Endothelial cell of umbilical vein (primary cell): ENCODE results near the gene SNORC. TPM values are rescaled to one million over a fixed set of nuclear protein-coding genes. Genes with fewer than 3 reads are reported as not detected.

Experiments used
- BruUV-seq: library from RNA; stranded (reverse); fragments of 400-500 nt; replicated peaks from 2 replicates; lab custom pipeline; 2021; lab: Mats Ljungman, UMichigan
- CTCF ChIA-PET: fragments of 300-600, 350-600 bp; sonication (Branson Sonifier 250); formaldehyde crosslinking; loops from one replicate; lab custom pipeline; 2021; ENCODE audit warnings: antibody characterized with exemption, inconsistent platforms; lab: Charles Lee
- POLR2A ChIA-PET: fragments of 300-600, 350-600 bp; sonication (Branson Sonifier 250); formaldehyde crosslinking; loops from one replicate; lab custom pipeline; 2021; ENCODE audit warnings: antibody characterized with exemption, inconsistent platforms; lab: Charles Lee
- DNase-seq: peaks from one replicate; pipeline ENCODE4 v3.0.0-alpha.2; 2011; ENCODE audit warnings: low read depth, low spot score
- FAIRE-seq: peaks from 2 replicates; lab custom pipeline; 2011; peaks lifted over from hg19 to GRCh38; lab: Jason Lieb, UNC
- H2AFZ ChIP-seq: 2 replicates; pipeline ENCODE4 v1.6.0; 2012; ENCODE audit warnings: low read depth, low read length, control low read depth, inconsistent platforms
- H3K27ac ChIP-seq: 2 replicates; pipeline ENCODE4 v1.5.1; 2011; ENCODE audit warnings: low read depth, mild to moderate bottlenecking, control low read depth, low read length, moderate library complexity; ENCODE audit not compliant: insufficient read depth
- H3K27me3 ChIP-seq, 2 experiments: 2 replicates each; pipeline versions ENCODE4 v1.6.0 to v1.6.1; 2011; ENCODE audit warnings: low read length in 2 of 2, mixed read lengths in 1 of 2; ENCODE audit not compliant: control insufficient read depth in 2 of 2, insufficient read depth in 2 of 2
- H3K36me3 ChIP-seq, 2 experiments: 2 replicates in 1 of 2; 3 replicates in 1 of 2; pipeline ENCODE4 v1.5.1; 2011; ENCODE audit warnings: low read length in 2 of 2, mild to moderate bottlenecking in 1 of 2, moderate library complexity in 1 of 2; ENCODE audit not compliant: control insufficient read depth in 2 of 2, insufficient read depth in 2 of 2; ENCODE audit errors: extremely low read depth in 1 of 2
- H3K4me1 ChIP-seq: 3 replicates; pipeline ENCODE4 v1.5.1; 2011; ENCODE audit warnings: mild to moderate bottlenecking, low read length; ENCODE audit not compliant: control insufficient read depth, insufficient read depth; ENCODE audit errors: extremely low read depth
- H3K4me2 ChIP-seq: 2 replicates; pipeline ENCODE4 v1.6.1; 2011; ENCODE audit warnings: low read length, control low read depth, mixed read lengths; ENCODE audit not compliant: insufficient read depth
- H3K4me3 ChIP-seq, 3 experiments: fragments of 200-600 bp in 1 of 3; sonication (generic), shearing (Covaris generic) in 1 of 3; replicated peaks in 1 of 3; 2 replicates each; pipeline ENCODE4 v1.5.1; 2011 to 2016; ENCODE audit warnings: control low read depth in 3 of 3, low read length in 3 of 3, mild to moderate bottlenecking in 2 of 3, inconsistent platforms in 1 of 3, low read depth in 1 of 3, moderate library complexity in 1 of 3; ENCODE audit not compliant: insufficient read depth in 1 of 3
- H3K79me2 ChIP-seq: 2 replicates; pipeline ENCODE4 v1.6.0; 2012; ENCODE audit warnings: low read length, inconsistent platforms; ENCODE audit not compliant: control insufficient read depth, insufficient read depth
- H3K9ac ChIP-seq: replicated peaks from 2 replicates; pipeline ENCODE3; 2011; ENCODE audit warnings: low read length, control low read depth; ENCODE audit not compliant: insufficient read depth; ENCODE audit errors: extremely low read depth
- H3K9me1 ChIP-seq: replicated peaks from 3 replicates; pipeline ENCODE4 v1.6.0; 2011; ENCODE audit warnings: mild to moderate bottlenecking, low read length; ENCODE audit not compliant: control insufficient read depth, insufficient read depth; ENCODE audit errors: extremely low read depth
- H3K9me3 ChIP-seq: replicated peaks from 2 replicates; pipeline ENCODE4 v1.5.1; 2012; ENCODE audit warnings: low read length, inconsistent platforms; ENCODE audit not compliant: control insufficient read depth, insufficient read depth
- H4K20me1 ChIP-seq: replicated peaks from 2 replicates; pipeline ENCODE3; 2011; ENCODE audit warnings: mild to moderate bottlenecking, low read length; ENCODE audit not compliant: control insufficient read depth, insufficient read depth; ENCODE audit errors: extremely low read depth
- EZH2 ChIP-seq: IDR thresholded peaks from 2 replicates; pipeline ENCODE4 v1.6.1; 2012; ENCODE audit warnings: borderline replicate concordance, low read depth, mild to moderate bottlenecking, moderate library complexity, low read length, inconsistent platforms; ENCODE audit not compliant: severe bottlenecking
- FOS ChIP-seq: IDR thresholded peaks from 2 replicates; pipeline ENCODE4 v1.6.1; 2011; ENCODE audit warnings: mild to moderate bottlenecking, low read length, moderate library complexity, borderline replicate concordance; ENCODE audit not compliant: insufficient read depth
- JUN ChIP-seq: IDR thresholded peaks from 2 replicates; pipeline ENCODE4 v1.6.1; 2011; ENCODE audit warnings: borderline replicate concordance, low read depth; ENCODE audit not compliant: insufficient read length, insufficient read depth
- MYC ChIP-seq: IDR thresholded peaks from one replicate; pipeline ENCODE4 v1.6.1; 2011; ENCODE audit warnings: mild to moderate bottlenecking, low read depth, low read length
- POLR2A ChIP-seq: IDR thresholded peaks from 2 replicates; pipeline ENCODE4 v1.6.1; 2012; ENCODE audit warnings: low read depth, mild to moderate bottlenecking, control low read depth, low read length
- POLR2AphosphoS5 ChIP-seq: IDR thresholded peaks from 2 replicates; pipeline ENCODE4 v1.6.1; 2012; ENCODE audit warnings: low read depth, mild to moderate bottlenecking, control low read depth, low read length, moderate library complexity; ENCODE audit not compliant: insufficient read depth
- dilution Hi-C: fragments of 300-500 bp; cut with MboI; formaldehyde crosslinking; loops from one replicate; pipeline ENCODE4 v1.15.0; 2019; ENCODE audit warnings: low sequenced_read_pairs; ENCODE audit not compliant: extremely low pct_ligation_motif_present
- intact Hi-C: fragments of 100-400 bp; cut with micrococcal nuclease; formaldehyde crosslinking; loops from one replicate; pipeline ENCODE4 v1.10.0; 2022
- polyA plus RNA-seq, 4 experiments: library from polyadenylated mRNA; depleted of rRNA in 3 of 4; stranded (reverse) in 3 of 4; unstranded in 1 of 4; fragments of >200 nt; gene quantifications; 2 replicates each; pipeline versions ENCODE4 v1.2.1 to v1.2.3, GENCODE V29; 2011 to 2012; ENCODE audit warnings: missing spikeins in 1 of 4
- total RNA-seq: library from RNA; stranded (reverse); gene quantifications from 2 replicates; pipeline ENCODE4 v1.2.3, GENCODE V29; 2021
- TF ChIP-seq, protein P1 (sequence below), 2 donors: IDR thresholded peaks; 1 replicate in 1 of 2; 2 replicates in 1 of 2; pipeline ENCODE4 v1.5.1; 2011; ENCODE audit warnings: low read length in 2 of 2, mild to moderate bottlenecking in 2 of 2, moderate library complexity in 2 of 2, control low read depth in 1 of 2, inconsistent platforms in 1 of 2, low read depth in 1 of 2; ENCODE audit not compliant: insufficient read depth in 1 of 2; ENCODE audit errors: extremely low read depth in 1 of 2

SNORC gene
- total and polyA plus RNA-seq, 2 donors (not counting 3 experiments of a cell fraction or from before 2014, with no cell fraction given), result 1.4 to 4.0 TPM

DNA sequence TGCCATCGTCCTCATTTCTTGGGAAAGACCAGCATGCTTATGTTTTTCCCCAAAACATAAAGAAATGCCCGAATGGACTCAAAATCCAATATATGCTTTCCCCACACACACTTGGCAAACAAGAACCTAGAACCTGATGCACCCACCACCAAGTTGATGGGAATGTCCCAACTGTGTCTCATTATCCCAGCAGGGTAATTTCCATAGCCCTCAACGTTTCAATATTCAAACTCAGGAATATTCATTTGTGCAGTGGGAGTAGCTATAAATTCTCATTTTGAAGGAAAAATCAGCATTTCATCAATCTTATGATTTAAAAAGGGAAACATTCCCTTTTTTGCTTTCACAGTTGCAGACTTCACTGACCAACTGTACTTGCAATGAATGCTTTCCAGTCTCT is 50.7 kb downstream of the SNORC start:
- Histone ChIP-seq H3K36me3 (no peaks in the 10 kb centered on the region), H3K4me1 (no peaks in the 10 kb centered on the region), H3K4me2 (no peak overlapping the region), H3K27ac (no peak overlapping the region), H3K9me1 (no peaks in the 10 kb centered on the region), H3K9ac (no peak overlapping the region), H2AFZ (no peak overlapping the region), H3K27me3 (peaks cover 8 to 9% of the 10 kb centered on the region in 2 experiments), H4K20me1 (no peaks in the 10 kb centered on the region), H3K79me2 (no peaks in the 10 kb centered on the region), H3K4me3 (no peak overlapping the region), H3K9me3 (no peaks in the 10 kb centered on the region)
- BruUV-seq, result no TSS peak
- ChIA-PET POLR2A (no interaction called here), CTCF (no interaction called here)
- TF ChIP-seq, protein P1, sequence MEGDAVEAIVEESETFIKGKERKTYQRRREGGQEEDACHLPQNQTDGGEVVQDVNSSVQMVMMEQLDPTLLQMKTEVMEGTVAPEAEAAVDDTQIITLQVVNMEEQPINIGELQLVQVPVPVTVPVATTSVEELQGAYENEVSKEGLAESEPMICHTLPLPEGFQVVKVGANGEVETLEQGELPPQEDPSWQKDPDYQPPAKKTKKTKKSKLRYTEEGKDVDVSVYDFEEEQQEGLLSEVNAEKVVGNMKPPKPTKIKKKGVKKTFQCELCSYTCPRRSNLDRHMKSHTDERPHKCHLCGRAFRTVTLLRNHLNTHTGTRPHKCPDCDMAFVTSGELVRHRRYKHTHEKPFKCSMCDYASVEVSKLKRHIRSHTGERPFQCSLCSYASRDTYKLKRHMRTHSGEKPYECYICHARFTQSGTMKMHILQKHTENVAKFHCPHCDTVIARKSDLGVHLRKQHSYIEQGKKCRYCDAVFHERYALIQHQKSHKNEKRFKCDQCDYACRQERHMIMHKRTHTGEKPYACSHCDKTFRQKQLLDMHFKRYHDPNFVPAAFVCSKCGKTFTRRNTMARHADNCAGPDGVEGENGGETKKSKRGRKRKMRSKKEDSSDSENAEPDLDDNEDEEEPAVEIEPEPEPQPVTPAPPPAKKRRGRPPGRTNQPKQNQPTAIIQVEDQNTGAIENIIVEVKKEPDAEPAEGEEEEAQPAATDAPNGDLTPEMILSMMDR (IDR thresholded peaks at IDR 0.05; ENCODE audit: extremely low read depth in 1 of 2, insufficient read depth in 1 of 2, low read depth in 1 of 2, low read length in 2 of 2), result no peak
- TF ChIP-seq POLR2AphosphoS5, result no peak
- TF ChIP-seq FOS, result no peak
- no peak for TF ChIP-seq EZH2
- TF ChIP-seq JUN, result no peak
- intact Hi-C loops, result no loop called here
- dilution Hi-C loops, result no loop called here
- DNase-seq, result no peak
- FAIRE-seq, result no peak

DNA sequence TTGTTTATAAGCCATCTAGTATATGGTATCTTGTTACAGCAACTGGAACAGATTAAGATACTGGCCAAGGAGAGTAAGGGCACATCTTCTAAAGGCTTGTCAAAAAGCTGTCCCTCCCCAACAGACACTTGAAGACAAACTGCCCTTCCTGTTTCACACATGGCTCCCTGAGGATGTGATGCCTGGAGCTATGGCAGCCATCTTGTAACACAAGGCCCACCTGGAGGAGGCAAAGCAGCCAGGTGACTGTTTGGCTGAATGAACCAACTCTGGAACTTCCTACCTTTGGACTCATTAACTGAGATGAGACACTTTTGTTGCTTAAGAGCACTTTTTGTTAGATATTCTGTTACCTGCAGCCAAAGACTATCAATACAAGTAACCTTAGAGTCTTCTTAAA is 54.4 kb downstream of the SNORC start:
- Histone ChIP-seq H4K20me1 (no peaks in the 10 kb centered on the region), H2AFZ (no peak overlapping the region), H3K9me1 (no peaks in the 10 kb centered on the region), H3K27me3 (peaks cover 32 to 42% of the 10 kb centered on the region in 2 experiments), H3K79me2 (no peaks in the 10 kb centered on the region), H3K27ac (no peak overlapping the region), H3K4me2 (no peak overlapping the region), H3K36me3 (no peaks in the 10 kb centered on the region), H3K9ac (no peak overlapping the region), H3K4me3 (no peak overlapping the region), H3K9me3 (no peaks in the 10 kb centered on the region), H3K4me1 (peaks cover 3% of the 10 kb centered on the region)
- no TSS peak for BruUV-seq
- FAIRE-seq (no peak), DNase-seq (no peak)
- TF ChIP-seq MYC, result no peak
- TF ChIP-seq POLR2A, result no peak
- TF ChIP-seq POLR2AphosphoS5, result no peak
- ChIA-PET POLR2A (no interaction called here), CTCF (interaction anchor here (1.0 kb wide), 1 partner anchor 18 kb away, joined by 3 read pairs; no protein-coding TSS in a partner anchor)
- intact Hi-C loops, result no loop called here
- dilution Hi-C loops, result no loop called here
